Myocyte (in vitro differentiated cells): ENCODE results near the gene CBR4. TPM values are rescaled to one million over a fixed set of nuclear protein-coding genes. Genes with fewer than 3 reads are reported as not detected.
A peak's percentile ranks its signal among the peaks of the same experiment; 100 is the strongest.
"Not testable (repeated sequence)": the region's sequence is repeated elsewhere in the genome, so short reads cannot be mapped to it uniquely, and the experiment has no call there.

Experiments used
- DNase-seq: peaks from one replicate; pipeline ENCODE4 v3.0.0-alpha.2; 2012; ENCODE audit warnings: low read depth
- total RNA-seq: library from RNA; depleted of rRNA; stranded (reverse); fragments of >200 nt; gene quantifications from 2 replicates; pipeline ENCODE4 v1.2.3, GENCODE V29; 2014

Gene CBR4
- total RNA-seq, 1 donor from 2014 or later, result 20.5 TPM

DNA sequence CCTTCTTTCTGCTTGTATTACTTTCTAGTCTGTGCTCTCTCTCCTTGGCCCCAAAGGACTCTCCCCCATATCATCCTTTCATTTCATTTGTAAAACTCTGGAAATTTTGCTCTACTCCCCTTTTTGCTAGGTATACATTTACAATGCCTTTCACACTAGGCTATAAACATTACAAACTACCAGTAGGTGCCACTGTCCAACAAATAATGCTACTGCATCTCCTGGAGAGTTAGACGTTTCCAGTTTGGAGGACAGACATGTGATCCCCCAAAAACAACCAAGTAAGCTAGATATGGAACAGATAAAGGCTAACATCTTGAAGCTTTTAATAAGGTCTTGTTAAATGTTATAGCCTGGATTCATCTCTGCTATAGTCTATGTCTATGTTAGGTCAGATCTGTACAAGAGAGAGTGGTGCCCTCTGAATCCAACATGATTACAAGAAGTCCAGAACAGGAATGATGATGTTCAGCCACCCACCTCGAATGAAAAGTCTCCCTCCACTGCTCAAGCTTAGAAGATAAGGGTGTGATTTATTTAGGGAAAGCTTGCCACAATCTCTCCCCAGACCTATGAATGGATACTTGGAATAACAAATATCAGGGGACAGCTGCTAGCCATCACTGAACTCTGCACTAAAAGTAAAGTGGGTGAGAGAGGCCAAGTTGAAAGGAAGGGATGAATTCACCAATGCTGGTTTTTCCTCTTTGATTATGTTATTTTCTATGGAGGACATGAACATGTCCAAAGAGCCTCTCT, 14.3 kb downstream of the CBR4 start:
- peak; percentile 69 for DNase-seq

DNA sequence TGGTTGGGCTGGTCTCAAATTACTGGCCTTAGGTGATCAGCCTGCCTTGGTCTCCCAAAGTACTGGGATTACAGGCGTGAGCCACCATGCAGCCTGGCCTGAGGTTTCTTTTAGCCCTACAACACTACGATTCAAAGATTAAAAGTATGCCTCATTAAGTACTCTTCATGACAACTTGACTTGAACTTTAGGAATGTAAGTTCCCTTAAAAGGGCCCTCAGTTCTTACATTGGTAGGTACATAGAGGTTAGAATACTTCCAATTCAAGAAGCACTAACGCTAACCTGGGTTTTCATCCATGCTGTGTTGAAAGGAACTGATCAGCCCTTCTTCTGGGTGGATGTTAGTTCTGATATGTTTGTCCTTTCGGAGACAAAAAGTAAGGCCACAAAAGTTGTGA, 15.1 kb downstream of the CBR4 start:
- no peak for DNase-seq

DNA sequence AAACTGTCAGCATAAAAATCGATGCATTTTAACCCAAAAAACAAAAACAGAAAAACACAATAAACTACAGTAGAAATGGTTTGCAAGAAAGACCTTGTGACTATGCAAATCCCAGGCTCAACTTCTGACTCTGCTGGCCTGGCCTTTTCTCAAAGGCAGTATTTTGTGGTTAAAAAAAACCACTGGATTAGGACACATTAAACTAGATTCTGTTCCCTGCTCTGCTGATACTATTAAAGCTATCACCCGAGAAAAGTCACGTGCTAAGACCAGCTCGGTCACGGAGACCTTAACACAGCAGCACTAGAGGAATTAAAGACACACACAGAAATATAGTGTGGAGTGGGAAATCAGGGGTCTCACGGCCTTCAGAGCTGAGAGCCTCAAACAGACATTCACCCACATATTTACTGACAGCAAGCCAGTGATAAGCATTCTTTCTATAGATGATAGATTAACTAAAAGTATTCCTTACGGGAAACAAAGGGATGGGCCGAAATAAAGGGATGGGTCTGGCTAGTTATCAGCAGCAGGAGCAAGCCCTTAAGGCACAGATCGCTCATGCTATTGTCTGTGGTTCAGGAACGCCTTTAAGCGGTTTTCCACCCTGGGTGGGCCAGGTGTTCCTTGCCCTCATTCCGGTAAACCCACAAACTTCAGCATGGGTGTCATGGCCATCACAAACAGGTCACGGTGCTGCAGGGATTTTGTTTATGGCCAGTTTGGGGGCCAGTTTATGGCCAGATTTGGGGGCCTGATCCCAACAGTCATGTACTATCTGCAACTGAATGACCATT, 16.1 kb downstream of the CBR4 start:
- DNase-seq, result peak; percentile 66

DNA sequence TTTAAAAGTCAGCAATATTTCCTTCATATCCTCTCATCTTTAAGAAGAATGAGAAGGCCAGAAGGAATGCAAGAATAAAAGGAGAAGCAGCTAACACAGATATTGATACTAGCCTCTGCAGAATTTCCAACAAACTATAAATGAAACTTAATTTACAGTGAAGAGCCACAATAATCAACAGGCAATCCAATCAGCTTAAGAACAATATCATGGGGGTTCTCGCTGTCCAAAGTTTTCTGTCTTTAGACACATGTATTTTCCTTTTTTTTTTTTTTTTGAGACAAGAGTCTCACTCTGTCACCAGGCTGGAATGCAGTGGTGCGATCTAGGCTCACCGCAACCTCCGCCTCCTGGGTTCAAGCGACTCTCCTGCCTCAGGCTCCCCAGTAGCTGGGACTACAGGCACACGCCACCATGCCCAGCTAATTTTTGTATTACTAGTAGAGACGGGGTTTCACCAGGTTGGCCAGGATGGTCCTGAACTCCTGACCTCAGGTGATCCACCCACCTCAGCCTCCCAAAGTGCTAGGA, 17.0 kb downstream of the CBR4 start:
- not testable (repeated sequence) for DNase-seq

DNA sequence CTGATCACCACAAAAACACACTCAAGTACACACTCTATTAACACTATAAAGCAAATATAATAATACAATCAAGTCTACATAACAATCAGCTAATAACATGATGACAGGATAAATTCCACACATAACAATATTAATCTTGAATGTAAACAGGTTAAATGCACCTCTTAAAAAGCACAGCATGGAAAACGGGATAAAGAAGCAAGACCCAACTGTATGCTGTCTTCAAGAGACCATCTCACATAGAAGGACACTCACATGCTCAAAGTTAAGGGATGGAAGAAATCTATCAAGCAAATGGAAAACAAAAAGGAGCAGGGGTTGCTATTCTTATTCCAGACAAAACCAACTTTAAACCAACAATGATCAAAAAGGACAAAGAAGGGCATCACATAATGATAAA, 28.1 kb downstream of the CBR4 start:
- no peak for DNase-seq

DNA sequence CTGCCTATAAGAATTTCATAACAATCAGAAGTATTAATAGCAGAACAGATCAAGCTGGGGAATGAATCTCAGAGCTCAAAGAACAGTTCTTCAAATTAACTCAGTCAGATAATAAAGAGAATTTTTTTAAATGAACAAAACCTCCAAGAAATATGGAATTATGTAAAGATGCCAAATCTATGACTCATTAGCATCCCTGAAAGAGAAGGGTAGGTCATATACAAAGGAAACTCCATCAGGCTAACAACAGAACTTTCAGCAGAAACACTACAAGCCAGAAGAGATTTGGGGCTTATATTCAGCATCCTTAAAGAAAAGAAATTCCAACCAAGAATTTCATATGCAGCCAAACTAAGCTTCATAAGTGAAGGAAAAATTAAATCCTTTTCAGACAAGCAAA, 28.6 kb downstream of the CBR4 start:
- DNase-seq, result no peak

DNA sequence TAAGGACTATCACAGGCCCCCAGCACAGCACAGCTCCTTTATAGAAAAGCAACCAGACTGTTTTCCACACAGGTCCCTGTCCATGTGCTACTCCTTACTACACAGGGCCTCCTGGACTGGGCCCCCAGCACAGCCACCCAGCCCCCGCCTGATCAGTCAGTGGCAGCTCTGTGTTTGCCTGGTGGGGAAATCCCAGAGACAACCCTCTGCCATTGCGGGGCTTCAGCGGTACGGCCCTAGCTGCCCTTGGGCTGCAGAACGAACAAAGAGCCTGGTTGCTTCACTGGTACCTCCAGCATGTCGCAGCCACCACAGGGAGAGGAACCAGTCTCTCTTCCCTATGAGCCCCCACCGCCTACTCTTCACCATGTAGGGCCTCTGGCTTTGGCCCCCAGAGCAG, 30.7 kb downstream of the CBR4 start:
- no peak for DNase-seq

DNA sequence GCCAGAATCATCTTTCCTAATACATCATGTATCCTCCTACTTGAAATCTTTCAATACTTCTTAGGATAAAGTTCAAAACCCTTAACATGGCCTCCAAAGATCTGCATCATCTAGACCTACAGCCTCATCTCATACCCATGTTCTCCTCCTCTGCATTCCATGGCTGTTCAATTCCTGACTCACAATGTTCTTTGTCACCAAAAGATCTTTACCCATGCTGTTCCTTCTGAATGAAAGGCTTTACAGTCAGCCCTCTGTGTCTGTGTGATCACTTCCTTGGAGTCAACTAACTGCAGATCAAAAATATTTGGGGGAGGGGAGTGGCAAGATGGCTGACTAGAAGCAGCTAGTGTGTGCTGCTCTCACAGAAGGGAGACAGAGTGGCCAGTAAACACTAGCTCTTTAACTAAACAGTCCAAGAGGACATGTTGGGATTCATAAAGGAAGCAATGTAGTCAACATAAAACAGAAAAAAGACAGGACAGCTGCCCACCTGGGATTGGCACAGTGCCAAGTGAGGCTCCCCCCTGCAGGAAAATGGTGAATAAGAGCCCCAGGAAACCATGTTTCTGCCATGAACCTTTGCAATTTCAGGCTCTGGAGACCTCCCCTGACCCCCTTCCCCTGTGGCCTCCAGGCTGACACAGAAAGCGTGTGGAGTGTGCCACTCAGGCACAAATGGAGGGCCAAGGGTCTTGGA, 31.9 kb downstream of the CBR4 start:
- DNase-seq, result no peak

DNA sequence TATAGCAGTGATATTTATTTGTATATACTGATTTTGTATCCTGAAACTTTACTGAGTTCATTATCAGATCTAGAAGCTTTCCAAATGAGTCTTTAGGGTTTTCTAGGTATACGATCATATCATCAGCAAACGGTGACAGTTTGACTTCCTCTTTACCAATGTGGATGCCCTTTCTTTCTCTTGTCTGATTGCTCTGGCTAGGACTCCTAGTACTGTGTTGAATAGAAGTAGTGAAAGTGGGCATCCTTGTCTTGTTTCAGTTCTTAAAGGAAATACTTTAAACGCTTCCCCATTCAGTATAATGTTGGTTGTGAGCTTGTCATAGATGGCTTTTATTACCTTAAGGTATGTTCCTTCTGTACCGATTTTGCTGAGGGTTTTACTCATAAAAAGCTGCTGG, 37.5 kb downstream of the CBR4 start:
- no peak for DNase-seq

DNA sequence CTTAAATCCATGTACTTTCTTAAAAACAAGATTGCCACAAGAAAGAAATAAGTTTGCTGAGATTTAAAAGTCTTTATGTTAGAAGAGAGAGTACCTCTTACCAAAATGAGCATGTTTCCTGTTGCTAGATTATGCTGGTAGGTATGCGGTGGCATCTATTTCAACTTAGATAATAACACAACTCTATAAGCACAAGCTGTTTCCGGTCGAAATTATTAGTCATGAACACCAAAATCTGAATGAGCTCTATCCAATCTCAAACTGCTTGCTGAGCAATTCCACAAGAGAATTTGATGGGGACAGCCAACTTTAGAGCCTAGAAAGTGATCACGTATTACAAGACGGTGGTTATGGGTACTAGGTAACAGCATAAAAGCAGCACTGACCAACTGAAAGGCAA, 49.3 kb downstream of the CBR4 start:
- no peak for DNase-seq

DNA sequence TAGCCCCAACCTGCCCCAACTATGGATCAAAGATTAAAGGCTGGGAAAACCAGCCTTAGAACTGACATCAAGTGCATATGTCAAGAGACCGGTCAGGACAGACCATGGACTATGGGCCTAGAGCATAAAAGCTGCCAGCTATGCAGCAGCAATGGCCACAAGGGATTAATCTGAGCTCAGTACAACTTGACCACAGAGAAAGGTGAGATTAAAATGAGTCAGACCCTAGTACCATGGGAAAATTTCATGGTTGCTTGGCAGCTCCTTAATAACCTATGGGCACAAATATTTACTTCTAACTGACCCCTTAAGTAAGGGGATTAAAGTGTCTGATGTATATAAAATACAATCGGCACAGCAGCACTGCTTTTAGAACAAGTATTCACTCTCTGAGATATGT, 54.4 kb downstream of the CBR4 start:
- DNase-seq, result peak; percentile 65

DNA sequence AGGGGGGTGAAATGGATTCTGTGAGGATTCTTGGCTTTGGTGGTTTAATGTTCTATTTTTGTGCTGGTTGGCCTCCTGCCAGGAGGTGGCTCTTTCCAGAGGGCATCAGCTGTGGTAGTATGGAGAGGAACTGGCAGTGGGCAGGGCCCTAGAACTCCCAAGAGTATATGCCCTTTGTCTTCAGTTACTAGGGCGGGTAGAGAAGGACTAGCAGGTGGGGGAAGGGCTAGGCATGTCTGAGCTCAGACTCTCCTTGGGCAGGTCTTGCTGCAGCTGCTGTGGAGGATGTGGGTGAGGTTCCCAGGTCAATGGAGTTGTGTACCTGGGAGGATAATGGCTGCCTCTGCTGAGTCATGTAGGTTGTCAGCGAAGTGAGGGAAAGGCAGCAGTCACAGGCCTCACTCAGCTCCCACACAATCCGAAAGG, 57.2 kb downstream of the CBR4 start:
- peak; percentile 94 for DNase-seq

DNA sequence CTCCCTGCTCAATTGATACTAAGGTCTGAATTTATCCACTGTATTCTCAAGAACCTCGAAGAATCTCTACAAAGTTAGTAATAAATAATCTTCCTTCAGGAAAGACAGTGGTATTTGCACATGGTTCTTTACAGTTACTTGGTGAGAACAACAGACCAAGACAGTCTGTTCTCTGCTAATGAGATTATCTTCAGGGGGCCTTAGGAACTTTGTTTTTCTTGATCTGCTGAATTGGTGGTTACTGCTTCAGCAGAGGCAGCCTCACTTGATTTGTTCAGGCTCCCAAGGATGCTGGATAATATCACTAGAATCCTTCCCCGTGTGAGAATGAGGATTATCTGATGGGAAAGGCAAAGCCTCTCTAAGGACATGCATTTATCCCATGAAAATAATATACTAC, 64.8 kb downstream of the CBR4 start:
- DNase-seq, result no peak

DNA sequence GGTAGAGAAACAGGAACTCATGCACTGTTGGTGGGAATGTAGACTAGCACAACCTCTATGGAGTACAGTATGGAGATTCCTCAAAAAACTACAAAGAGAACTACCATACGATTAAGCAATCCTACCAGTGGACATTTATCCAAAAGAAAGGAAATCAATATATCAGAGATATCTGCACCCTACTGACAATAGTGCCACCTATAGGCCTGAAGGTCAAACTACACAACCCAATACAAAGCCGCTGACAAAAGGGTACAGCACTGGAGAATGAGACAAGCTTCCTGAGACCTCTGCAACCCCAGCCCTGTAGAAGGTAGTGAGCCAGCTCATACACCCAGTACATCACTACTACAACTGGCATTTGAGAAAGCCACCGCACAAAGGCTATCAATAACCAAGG, 67.1 kb downstream of the CBR4 start:
- DNase-seq, result no peak
